GM18499 (cell line): Measurements from ENCODE around the gene PFKFB2.

Source experiments
- ATAC-seq: cut with Tn5 transposase; IDR thresholded peaks from one replicate; pipeline ENCODE4 v1.9.1; 2021; ENCODE audit warnings: moderate number of reproducible peaks; ENCODE audit not compliant: insufficient read depth, unreplicated experiment

The PFKFB2 gene

GRCh38 chr1:207021139-207021861, 31.8 kb upstream of the PFKFB2 start:
- no peak for ATAC-seq

GRCh38 chr1:207021876-207022596, 31.0 kb upstream of the PFKFB2 start:
- no peak for ATAC-seq

- ATAC-seq: no peak
These were observed 29.9 kb upstream of the PFKFB2 start for GRCh38 chr1:207022996-207023679.

- ATAC-seq: no peak
These were observed 28.6 kb upstream of the PFKFB2 start for GRCh38 chr1:207024202-207025145.

GRCh38 chr1:207025146-207025880, 27.8 kb upstream of the PFKFB2 start:
- ATAC-seq: no peak

GRCh38 chr1:207026104-207026534, 27.0 kb upstream of the PFKFB2 start:
- ATAC-seq: no peak

- ATAC-seq: no peak
These were observed 25.8 kb upstream of the PFKFB2 start for GRCh38 chr1:207027206-207027777.

- ATAC-seq: no peak
These were observed 25.2 kb upstream of the PFKFB2 start for GRCh38 chr1:207027921-207028320.

GRCh38 chr1:207028884-207029650, 24.0 kb upstream of the PFKFB2 start:
- ATAC-seq: no peak

GRCh38 chr1:207029701-207030521, 23.2 kb upstream of the PFKFB2 start:
- no peak for ATAC-seq

GRCh38 chr1:207030522-207031009, 22.5 kb upstream of the PFKFB2 start:
- ATAC-seq: no peak

- no peak for ATAC-seq
These were observed 22.1 kb upstream of the PFKFB2 start for GRCh38 chr1:207031016-207031415.

GRCh38 chr1:207031632-207032264, 21.3 kb upstream of the PFKFB2 start:
- no peak for ATAC-seq

GRCh38 chr1:207032528-207033017, 20.5 kb upstream of the PFKFB2 start, which contains the start of gene C1orf116:
TSS of gene C1orf116 (minus strand) at chr1:207032756. CDS start at chr1:207027598, 5,158 bp downstream.
- ATAC-seq: no peak

- ATAC-seq: no peak
These were observed 19.8 kb upstream of the PFKFB2 start for GRCh38 chr1:207033302-207033701.

- no peak for ATAC-seq
These were observed 18.9 kb upstream of the PFKFB2 start for GRCh38 chr1:207034208-207034607.

- ATAC-seq: no peak
These were observed 18.1 kb upstream of the PFKFB2 start for GRCh38 chr1:207034998-207035397.
